H9 (cell line): ENCODE data around the gene OXSR1. TPM values are rescaled to one million over a fixed set of nuclear protein-coding genes. Genes with fewer than 3 reads are reported as not detected.

Experiments used
- DNase-seq: peaks from one replicate; pipeline ENCODE4 v3.0.0-alpha.2; 2017
- H2AFZ ChIP-seq: one replicate; pipeline ENCODE4 v1.6.1; 2013; ENCODE audit warnings: mild to moderate bottlenecking, low read length, control low read depth, moderate library complexity
- H2AK5ac ChIP-seq: 2 replicates; pipeline ENCODE4 v1.6.1; 2013; ENCODE audit warnings: low read length, control low read depth, mixed read lengths; ENCODE audit not compliant: insufficient read length
- H2BK120ac ChIP-seq: one replicate; pipeline ENCODE4 v1.6.1; 2013; ENCODE audit warnings: low read depth, mild to moderate bottlenecking, low read length, control low read depth, inconsistent platforms; ENCODE audit not compliant: poor library complexity, severe bottlenecking
- H2BK12ac ChIP-seq: 2 replicates; pipeline ENCODE4 v1.6.1; 2013; ENCODE audit warnings: low read length, control low read depth, mixed read lengths, low read depth; ENCODE audit not compliant: insufficient read length
- H2BK15ac ChIP-seq: 2 replicates; pipeline ENCODE4 v1.6.1; 2013; ENCODE audit warnings: low read depth, low read length, control low read depth
- H2BK20ac ChIP-seq: one replicate; pipeline ENCODE4 v1.6.1; 2013; ENCODE audit warnings: low read depth, mild to moderate bottlenecking, low read length, control low read depth, inconsistent platforms; ENCODE audit not compliant: poor library complexity, severe bottlenecking
- H2BK5ac ChIP-seq: 2 replicates; pipeline ENCODE4 v1.6.1; 2013; ENCODE audit warnings: low read length, control low read depth, mixed read lengths; ENCODE audit not compliant: insufficient read length
- H3K14ac ChIP-seq: 2 replicates; pipeline ENCODE4 v1.6.1; 2013; ENCODE audit warnings: low read length, control low read depth; ENCODE audit not compliant: insufficient read depth
- H3K18ac ChIP-seq: 2 replicates; pipeline ENCODE4 v1.6.1; 2013; ENCODE audit warnings: low read depth, mild to moderate bottlenecking, mixed read lengths, low read length, control low read depth; ENCODE audit not compliant: insufficient read length
- H3K23ac ChIP-seq: 2 replicates; pipeline ENCODE4 v1.6.1; 2013; ENCODE audit warnings: low read length, control low read depth, mixed read lengths, low read depth; ENCODE audit not compliant: insufficient read length
- H3K23me2 ChIP-seq: 2 replicates; pipeline ENCODE4 v1.6.1; 2013; ENCODE audit warnings: low read depth, mild to moderate bottlenecking, mixed read lengths, low read length, control low read depth; ENCODE audit not compliant: insufficient read length, poor library complexity, severe bottlenecking
- H3K27ac ChIP-seq: 2 replicates; pipeline ENCODE4 v1.5.1; 2013; ENCODE audit warnings: low read length, control low read depth, mixed read lengths, low read depth; ENCODE audit not compliant: insufficient read length
- H3K27me3 ChIP-seq: 2 replicates; pipeline ENCODE4 v1.6.1; 2013; ENCODE audit warnings: low read length, control low read depth, inconsistent platforms; ENCODE audit not compliant: insufficient read depth
- H3K4ac ChIP-seq: 2 replicates; pipeline ENCODE4 v1.6.1; 2013; ENCODE audit warnings: low read depth, mild to moderate bottlenecking, control low read depth, inconsistent platforms, low read length, moderate library complexity
- H3K4me1 ChIP-seq: 2 replicates; pipeline ENCODE4 v1.6.1; 2013; ENCODE audit warnings: low read length, control low read depth, inconsistent platforms; ENCODE audit not compliant: insufficient read depth
- H3K4me2 ChIP-seq: 2 replicates; pipeline ENCODE4 v1.6.1; 2013; ENCODE audit warnings: low read length, control low read depth, mixed read lengths; ENCODE audit not compliant: insufficient read length, insufficient read depth
- H3K56ac ChIP-seq: 2 replicates; pipeline ENCODE4 v1.6.1; 2013; ENCODE audit warnings: low read depth, mild to moderate bottlenecking, mixed read lengths, low read length, control low read depth; ENCODE audit not compliant: insufficient read length
- H3K79me1 ChIP-seq: 2 replicates; pipeline ENCODE4 v1.6.1; 2013; ENCODE audit warnings: low read depth, mild to moderate bottlenecking, moderate library complexity, low read length, control low read depth, inconsistent platforms; ENCODE audit not compliant: insufficient read depth, poor library complexity, severe bottlenecking
- H3K79me2 ChIP-seq: 2 replicates; pipeline ENCODE4 v1.6.1; 2013; ENCODE audit warnings: low read length, control low read depth, inconsistent platforms; ENCODE audit not compliant: insufficient read depth
- H3K9ac ChIP-seq: 2 replicates; pipeline ENCODE4 v1.6.1; 2013; ENCODE audit warnings: low read length, control low read depth, mixed read lengths; ENCODE audit not compliant: insufficient read length; ENCODE audit errors: extremely low read depth
- H3K9me3 ChIP-seq: one replicate; pipeline ENCODE4 v1.6.1; 2013; ENCODE audit warnings: low read depth, low read length, inconsistent platforms; ENCODE audit not compliant: control insufficient read depth
- H3T11ph ChIP-seq: one replicate; pipeline ENCODE4 v1.6.1; 2013; ENCODE audit warnings: mild to moderate bottlenecking, low read length, control low read depth, inconsistent platforms
- H4K20me1 ChIP-seq: one replicate; pipeline ENCODE4 v1.6.1; 2013; ENCODE audit not compliant: control insufficient read depth, insufficient read length, insufficient read depth
- H4K5ac ChIP-seq: 2 replicates; pipeline ENCODE4 v1.6.1; 2013; ENCODE audit warnings: low read depth, mild to moderate bottlenecking, mixed read lengths, low read length, control low read depth; ENCODE audit not compliant: insufficient read length
- H4K8ac ChIP-seq: replicated peaks from 2 replicates; pipeline ENCODE4 v1.6.1; 2013; ENCODE audit warnings: low read length, control low read depth, mixed read lengths, low read depth; ENCODE audit not compliant: insufficient read length
- H4K91ac ChIP-seq: 2 replicates; pipeline ENCODE4 v1.6.1; 2013; ENCODE audit warnings: low read depth, mild to moderate bottlenecking, moderate library complexity, mixed read lengths, low read length, control low read depth; ENCODE audit not compliant: insufficient read length
- H3K27ac Mint-ChIP-seq, 3 experiments: 2 replicates in 2 of 3; 3 replicates in 1 of 3; pipeline ENCODE4 v1.8.0; 2020 to 2021; ENCODE audit warnings: mixed read lengths in 3 of 3, mild to moderate bottlenecking in 1 of 3, moderate library complexity in 1 of 3
- H3K27me3 Mint-ChIP-seq: 2 replicates; pipeline ENCODE4 v1.8.0; 2021; ENCODE audit warnings: low read depth, mild to moderate bottlenecking, moderate library complexity, mixed read lengths
- H3K36me3 Mint-ChIP-seq, 3 experiments: 2 replicates in 2 of 3; 3 replicates in 1 of 3; pipeline ENCODE4 v1.8.0; 2020 to 2021; ENCODE audit warnings: low read depth in 3 of 3, mixed read lengths in 3 of 3; ENCODE audit not compliant: insufficient read depth in 1 of 3
- H3K4me1 Mint-ChIP-seq, 2 experiments: 2 replicates each; pipeline ENCODE4 v1.8.0; 2020; ENCODE audit warnings: mixed read lengths in 2 of 2
- H3K4me3 Mint-ChIP-seq, 2 experiments: 2 replicates in 1 of 2; 3 replicates in 1 of 2; pipeline ENCODE4 v1.8.0; 2020 to 2021; ENCODE audit warnings: mild to moderate bottlenecking in 2 of 2, mixed read lengths in 2 of 2, moderate library complexity in 1 of 2
- H3K9me3 Mint-ChIP-seq, 2 experiments: 2 replicates in 1 of 2; 3 replicates in 1 of 2; pipeline ENCODE4 v1.8.0; 2020; ENCODE audit warnings: mild to moderate bottlenecking in 2 of 2, mixed read lengths in 2 of 2, moderate library complexity in 1 of 2
- WGBS: extraction: QIAGEN DNeasy Blood & Tissue Kit; methylation state at CpG from one replicate; pipeline ENCODE4 v1.1.7; 2013; ENCODE audit warnings: missing lambda C conversion rate, low lambda C conversion rate, mixed read lengths; ENCODE audit not compliant: insufficient read length; ENCODE audit errors: extremely low coverage; 5-methylcytosine and 5-hydroxymethylcytosine counted together
- total RNA-seq: library from RNA; stranded (reverse); gene quantifications from 2 replicates; pipeline ENCODE4 v1.2.1, GENCODE V29; 2021
- TF ChIP-seq, protein P1 (sequence below): fragments of 200-600 bp; sonication (generic); conservative IDR thresholded peaks from 3 replicates; pipeline ENCODE4 v1.8.0; 2021; ENCODE audit warnings: antibody characterized with exemption, mild to moderate bottlenecking

The OXSR1 gene
- total RNA-seq, 1 experiment from 2014 or later = 54.1 TPM

DNA sequence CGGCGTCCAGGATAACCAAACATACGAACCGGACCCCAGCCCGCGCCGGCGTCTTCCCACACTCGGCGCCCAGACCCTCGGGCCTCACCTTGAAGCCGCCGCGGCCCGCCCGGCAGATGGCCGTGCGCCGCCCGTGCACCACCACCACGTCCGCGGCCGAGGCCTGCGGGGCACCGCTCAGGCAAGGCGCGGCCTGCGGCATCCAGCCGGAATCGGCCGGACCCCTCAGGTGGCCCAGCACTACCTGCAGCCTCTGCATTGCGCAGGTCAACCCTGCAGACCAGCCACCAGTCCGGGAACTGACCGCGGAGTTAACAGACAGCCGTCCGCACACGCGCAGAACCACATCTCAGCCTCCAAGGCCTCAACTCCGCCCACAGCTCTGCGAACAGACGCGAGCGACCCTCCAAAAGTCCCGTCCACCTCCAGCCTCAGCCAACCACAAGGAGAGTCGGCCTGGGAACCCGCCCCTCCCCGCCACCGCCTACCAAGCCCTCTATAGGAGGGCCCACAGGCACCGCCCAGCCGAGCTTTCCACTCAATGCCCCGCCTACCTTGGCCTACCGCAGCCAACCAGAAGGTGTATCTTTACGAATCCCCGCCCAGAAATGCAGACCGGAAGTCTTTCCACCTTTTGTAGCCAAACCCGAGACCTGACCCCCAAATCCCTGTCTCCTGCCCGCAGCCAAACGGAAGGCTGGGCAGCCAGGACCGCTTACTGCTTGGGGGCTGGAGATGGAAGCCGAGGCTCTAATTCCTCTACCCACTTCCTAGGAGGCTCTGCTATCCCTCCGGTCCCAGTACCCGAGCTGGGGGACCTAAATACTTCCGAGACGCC, 28.3 kb upstream of the OXSR1 start, which contains the start of gene ACAA1:
Gene ACAA1 (minus strand): TSS at position 351 of the 838 bp plus-strand sequence. CDS start 92 bp downstream, at position 259.
- no peak within 1 kb of the TSS for H3K18ac ChIP-seq
- H3K9me3 Mint-ChIP-seq = no peaks in the 10 kb centered on the region; a peak in 1 of 5 replicates
- H3K9me3 ChIP-seq = no peaks in the 10 kb centered on the region
- H2BK20ac ChIP-seq = no peak within 1 kb of the TSS
- H3K79me1 ChIP-seq = no peaks in the 10 kb centered on the region
- H3K4me3 Mint-ChIP-seq = peak within 1 kb of the TSS; percentile 91 to 92
- H3K4me1 ChIP-seq = peaks cover 8% of the 10 kb centered on the region; the same call in 1 of the 2 replicates
- H3K36me3 Mint-ChIP-seq = peaks cover 26 to 49% (median 28%) of the 10 kb centered on the region in 3 experiments
- H3K27ac Mint-ChIP-seq = peak within 1 kb of the TSS; percentile 84 to 96 (median 89)
- H2BK15ac ChIP-seq = no peak within 1 kb of the TSS
- H4K91ac ChIP-seq = no peak within 1 kb of the TSS
- H2BK12ac ChIP-seq = no peak within 1 kb of the TSS
- TF ChIP-seq, protein P1, sequence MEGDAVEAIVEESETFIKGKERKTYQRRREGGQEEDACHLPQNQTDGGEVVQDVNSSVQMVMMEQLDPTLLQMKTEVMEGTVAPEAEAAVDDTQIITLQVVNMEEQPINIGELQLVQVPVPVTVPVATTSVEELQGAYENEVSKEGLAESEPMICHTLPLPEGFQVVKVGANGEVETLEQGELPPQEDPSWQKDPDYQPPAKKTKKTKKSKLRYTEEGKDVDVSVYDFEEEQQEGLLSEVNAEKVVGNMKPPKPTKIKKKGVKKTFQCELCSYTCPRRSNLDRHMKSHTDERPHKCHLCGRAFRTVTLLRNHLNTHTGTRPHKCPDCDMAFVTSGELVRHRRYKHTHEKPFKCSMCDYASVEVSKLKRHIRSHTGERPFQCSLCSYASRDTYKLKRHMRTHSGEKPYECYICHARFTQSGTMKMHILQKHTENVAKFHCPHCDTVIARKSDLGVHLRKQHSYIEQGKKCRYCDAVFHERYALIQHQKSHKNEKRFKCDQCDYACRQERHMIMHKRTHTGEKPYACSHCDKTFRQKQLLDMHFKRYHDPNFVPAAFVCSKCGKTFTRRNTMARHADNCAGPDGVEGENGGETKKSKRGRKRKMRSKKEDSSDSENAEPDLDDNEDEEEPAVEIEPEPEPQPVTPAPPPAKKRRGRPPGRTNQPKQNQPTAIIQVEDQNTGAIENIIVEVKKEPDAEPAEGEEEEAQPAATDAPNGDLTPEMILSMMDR = no peak
- no peak within 1 kb of the TSS for H2AK5ac ChIP-seq
- no peaks in the 10 kb centered on the region for H3K27me3 ChIP-seq
- no peak within 1 kb of the TSS for H2BK5ac ChIP-seq
- no peaks in the 10 kb centered on the region for H3K79me2 ChIP-seq
- no peak within 1 kb of the TSS for H4K8ac ChIP-seq
- no peak within 1 kb of the TSS for H3T11ph ChIP-seq
- H3K4me2 ChIP-seq = peak within 1 kb of the TSS; percentile 80
- peaks cover 18% of the 10 kb centered on the region for H3K23me2 ChIP-seq
- H3K23ac ChIP-seq = no peak within 1 kb of the TSS
- no CpG with 5 or more reads among the region's 66 CpGs for WGBS
- no peak within 1 kb of the TSS for H3K56ac ChIP-seq
- H3K9ac ChIP-seq = peak within 1 kb of the TSS; percentile 80
- no peaks in the 10 kb centered on the region for H4K20me1 ChIP-seq
- H3K4me1 Mint-ChIP-seq = peaks cover 37 to 42% of the 10 kb centered on the region in 2 experiments
- H3K27ac ChIP-seq = no peak within 1 kb of the TSS
- no peak within 1 kb of the TSS for H2AFZ ChIP-seq
- H4K5ac ChIP-seq = no peak within 1 kb of the TSS
- no peak within 1 kb of the TSS for H2BK120ac ChIP-seq
- DNase-seq = peak; percentile 100
- H3K14ac ChIP-seq = peak within 1 kb of the TSS; percentile 40; the same call in 1 of the 2 replicates
- H3K4ac ChIP-seq = no peak within 1 kb of the TSS
- H3K27me3 Mint-ChIP-seq = no peaks in the 10 kb centered on the region; the same call in 1 of the 2 replicates
